Effector memory CD8-positive, alpha-beta T cell (primary cell): Measurements from ENCODE around the gene SETX.
A peak's percentile ranks its signal among the peaks of the same experiment; 100 is the strongest.

Source experiments
- ATAC-seq: fragments of 150-1000 bp; cut with Tn5 transposase; replicated peaks from 2 replicates; pipeline ENCODE4 v1.10.0; 2021; ENCODE audit warnings: mild to moderate bottlenecking, moderate library complexity
- DNase-seq, 3 experiments: peaks; one replicate each; pipeline ENCODE4 v3.0.0; 2021
- H3K27ac Mint-ChIP-seq, 2 donors: one replicate each; pipeline ENCODE4 v1.8.0; 2022; ENCODE audit warnings: mild to moderate bottlenecking in 2 of 2, mixed read lengths in 2 of 2, moderate library complexity in 2 of 2
- H3K27me3 Mint-ChIP-seq, 2 donors: one replicate each; pipeline ENCODE4 v1.8.0; 2022; ENCODE audit warnings: mixed read lengths in 2 of 2
- H3K36me3 Mint-ChIP-seq: one replicate; pipeline ENCODE4 v1.8.0; 2022; ENCODE audit warnings: mild to moderate bottlenecking, moderate library complexity, mixed read lengths; ENCODE audit not compliant: insufficient read depth
- H3K4me1 Mint-ChIP-seq, 2 donors: one replicate each; pipeline ENCODE4 v1.8.0; 2022; ENCODE audit warnings: low read depth in 2 of 2, mixed read lengths in 2 of 2
- H3K4me3 Mint-ChIP-seq, 2 donors: one replicate each; pipeline ENCODE4 v1.8.0; 2022; ENCODE audit warnings: mild to moderate bottlenecking in 2 of 2, mixed read lengths in 2 of 2, moderate library complexity in 2 of 2
- H3K9me3 Mint-ChIP-seq, 2 donors: one replicate each; pipeline ENCODE4 v1.8.0; 2022; ENCODE audit warnings: mixed read lengths in 2 of 2

Gene SETX

GRCh38 chr9:132334364-132334763, 20.4 kb downstream of the SETX start:
- DNase-seq (no peak), ATAC-seq (no peak)
- Mint-ChIP-seq H3K36me3 (peaks cover 98% of the 10 kb centered on the region), H3K27ac (no peak overlapping the region), H3K4me1 (peaks cover 3 to 26% of the 10 kb centered on the region in 2 donors), H3K9me3 (no peaks in the 10 kb centered on the region), H3K27me3 (no peaks in the 10 kb centered on the region), H3K4me3 (no peak overlapping the region)

GRCh38 chr9:132333556-132333955, 21.2 kb downstream of the SETX start:
- peaks cover 98% of the 10 kb centered on the region for H3K36me3 Mint-ChIP-seq
- H3K27me3 Mint-ChIP-seq, result no peaks in the 10 kb centered on the region
- no peak overlapping the region for H3K4me3 Mint-ChIP-seq
- DNase-seq, result no peak
- H3K9me3 Mint-ChIP-seq, result no peaks in the 10 kb centered on the region
- no peak for ATAC-seq
- peaks cover 4 to 28% of the 10 kb centered on the region in 2 donors for H3K4me1 Mint-ChIP-seq
- no peak overlapping the region for H3K27ac Mint-ChIP-seq

GRCh38 chr9:132328580-132328979, 26.2 kb downstream of the SETX start:
- H3K36me3 Mint-ChIP-seq, result peaks cover 72% of the 10 kb centered on the region
- H3K4me3 Mint-ChIP-seq, result no peak overlapping the region
- ATAC-seq, result no peak

GRCh38 chr9:132327537-132327936, 27.2 kb downstream of the SETX start:
- no peak overlapping the region for H3K4me3 Mint-ChIP-seq
- ATAC-seq (no peak), DNase-seq (no peak)
- peak overlapping the region; percentile 11 to 54 for H3K27ac Mint-ChIP-seq
- H3K27me3 Mint-ChIP-seq, result no peaks in the 10 kb centered on the region
- peaks cover 21 to 56% of the 10 kb centered on the region in 2 donors for H3K4me1 Mint-ChIP-seq
- H3K9me3 Mint-ChIP-seq, result no peaks in the 10 kb centered on the region
- peaks cover 69% of the 10 kb centered on the region for H3K36me3 Mint-ChIP-seq

More at GRCh38 chr9:132328580-132328979, 26.2 kb downstream of the SETX start:
- H3K4me1 Mint-ChIP-seq, result peaks cover 18 to 49% of the 10 kb centered on the region in 2 donors
- H3K27me3 Mint-ChIP-seq, result no peaks in the 10 kb centered on the region
- peak overlapping the region; percentile 11 to 64 for H3K27ac Mint-ChIP-seq
- DNase-seq, result no peak
- H3K9me3 Mint-ChIP-seq, result no peaks in the 10 kb centered on the region

GRCh38 chr9:132324425-132324824, 30.4 kb downstream of the SETX start:
- Mint-ChIP-seq H3K27me3 (no peaks in the 10 kb centered on the region), H3K4me1 (peaks cover 27 to 58% of the 10 kb centered on the region in 2 donors), H3K4me3 (no peak overlapping the region), H3K9me3 (no peaks in the 10 kb centered on the region), H3K27ac (peak overlapping the region; percentile 10 to 73), H3K36me3 (peaks cover 59% of the 10 kb centered on the region)
- DNase-seq (no peak), ATAC-seq (no peak)

- Mint-ChIP-seq H3K27ac (peak overlapping the region; percentile 19 to 60), H3K4me3 (no peak overlapping the region), H3K36me3 (peaks cover 28% of the 10 kb centered on the region), H3K27me3 (no peaks in the 10 kb centered on the region), H3K4me1 (peaks cover 19 to 27% of the 10 kb centered on the region in 2 donors), H3K9me3 (no peaks in the 10 kb centered on the region)
- DNase-seq, result no peak
- ATAC-seq, result no peak
Observed at GRCh38 chr9:132319421-132320110, 35.2 kb downstream of the SETX start.

GRCh38 chr9:132312873-132313272, 41.9 kb downstream of the SETX start:
- H3K27ac Mint-ChIP-seq, result peak overlapping the region; percentile 21 to 62

GRCh38 chr9:132312426-132312825, 42.4 kb downstream of the SETX start:
- Mint-ChIP-seq H3K27ac (peak overlapping the region; percentile 21 to 62), H3K27me3 (no peaks in the 10 kb centered on the region), H3K36me3 (peaks cover 56% of the 10 kb centered on the region), H3K4me3 (no peak overlapping the region), H3K4me1 (peaks cover 9 to 26% of the 10 kb centered on the region in 2 donors), H3K9me3 (no peaks in the 10 kb centered on the region)
- no peak for DNase-seq
- no peak for ATAC-seq

More at GRCh38 chr9:132312873-132313272, 41.9 kb downstream of the SETX start:
- ATAC-seq (no peak), DNase-seq (no peak)
- Mint-ChIP-seq H3K4me3 (no peak overlapping the region), H3K27me3 (no peaks in the 10 kb centered on the region), H3K4me1 (peaks cover 9 to 26% of the 10 kb centered on the region in 2 donors), H3K9me3 (no peaks in the 10 kb centered on the region), H3K36me3 (peaks cover 51% of the 10 kb centered on the region)

GRCh38 chr9:132311978-132312377, 42.8 kb downstream of the SETX start:
- peak overlapping the region; percentile 21 to 62 for H3K27ac Mint-ChIP-seq
- ATAC-seq, result no peak

GRCh38 chr9:132309056-132309455, 45.7 kb downstream of the SETX start:
- no peaks in the 10 kb centered on the region for H3K9me3 Mint-ChIP-seq
- ATAC-seq (no peak), DNase-seq (no peak)
- peak overlapping the region; percentile 35 to 52 for H3K27ac Mint-ChIP-seq
- no peaks in the 10 kb centered on the region for H3K27me3 Mint-ChIP-seq
- peaks cover 14 to 24% of the 10 kb centered on the region in 2 donors for H3K4me1 Mint-ChIP-seq
- H3K36me3 Mint-ChIP-seq, result peaks cover 85% of the 10 kb centered on the region
- no peak overlapping the region for H3K4me3 Mint-ChIP-seq

More at GRCh38 chr9:132311978-132312377, 42.8 kb downstream of the SETX start:
- peaks cover 9 to 26% of the 10 kb centered on the region in 2 donors for H3K4me1 Mint-ChIP-seq
- H3K36me3 Mint-ChIP-seq, result peaks cover 60% of the 10 kb centered on the region
- no peak for DNase-seq
- H3K27me3 Mint-ChIP-seq, result no peaks in the 10 kb centered on the region
- H3K4me3 Mint-ChIP-seq, result no peak overlapping the region
- no peaks in the 10 kb centered on the region for H3K9me3 Mint-ChIP-seq

GRCh38 chr9:132301521-132301920, 53.3 kb downstream of the SETX start:
- H3K9me3 Mint-ChIP-seq, result no peaks in the 10 kb centered on the region
- peaks cover 6 to 20% of the 10 kb centered on the region in 2 donors for H3K4me1 Mint-ChIP-seq
- no peak for DNase-seq
- H3K27ac Mint-ChIP-seq, result no peak overlapping the region
- no peaks in the 10 kb centered on the region for H3K27me3 Mint-ChIP-seq
- peaks cover 97% of the 10 kb centered on the region for H3K36me3 Mint-ChIP-seq
- no peak overlapping the region for H3K4me3 Mint-ChIP-seq
- ATAC-seq, result no peak

- Mint-ChIP-seq H3K4me3 (no peak overlapping the region), H3K9me3 (no peaks in the 10 kb centered on the region), H3K36me3 (peaks cover 97% of the 10 kb centered on the region), H3K27me3 (no peaks in the 10 kb centered on the region), H3K27ac (peak overlapping the region in 1 of 2 donors; percentile 36), H3K4me1 (peaks cover 4 to 23% of the 10 kb centered on the region in 2 donors)
- ATAC-seq, result no peak
- DNase-seq, result no peak
Observed at GRCh38 chr9:132299221-132299620, 55.6 kb downstream of the SETX start.

- Mint-ChIP-seq H3K4me1 (peaks cover 4 to 23% of the 10 kb centered on the region in 2 donors), H3K9me3 (no peaks in the 10 kb centered on the region), H3K4me3 (no peak overlapping the region), H3K36me3 (peaks cover 86% of the 10 kb centered on the region), H3K27me3 (no peaks in the 10 kb centered on the region), H3K27ac (peak overlapping the region; percentile 81 to 87)
- ATAC-seq (no peak), DNase-seq (no peak)
Observed at GRCh38 chr9:132295181-132295580, 59.6 kb downstream of the SETX start.

- Mint-ChIP-seq H3K27ac (peak overlapping the region; percentile 75 to 80), H3K4me1 (peaks cover 4 to 14% of the 10 kb centered on the region in 2 donors), H3K27me3 (no peaks in the 10 kb centered on the region), H3K4me3 (peak overlapping the region; percentile 50 to 58), H3K36me3 (peaks cover 72% of the 10 kb centered on the region), H3K9me3 (no peaks in the 10 kb centered on the region)
- peak; percentile 64 for ATAC-seq
- no peak for DNase-seq
Observed at GRCh38 chr9:132293145-132293721, 61.6 kb downstream of the SETX start.
